NCI-H2196 treated with DMSO at 0.1 percent for 48 hours (cell line): Measurements from ENCODE around the gene SAFB2.

Source experiments
- DNase-seq: peaks from one replicate; lab custom pipeline; 2025; ENCODE audit not compliant: unreplicated experiment; lab: John Stamatoyannopoulos, UW

Gene SAFB2

DNA sequence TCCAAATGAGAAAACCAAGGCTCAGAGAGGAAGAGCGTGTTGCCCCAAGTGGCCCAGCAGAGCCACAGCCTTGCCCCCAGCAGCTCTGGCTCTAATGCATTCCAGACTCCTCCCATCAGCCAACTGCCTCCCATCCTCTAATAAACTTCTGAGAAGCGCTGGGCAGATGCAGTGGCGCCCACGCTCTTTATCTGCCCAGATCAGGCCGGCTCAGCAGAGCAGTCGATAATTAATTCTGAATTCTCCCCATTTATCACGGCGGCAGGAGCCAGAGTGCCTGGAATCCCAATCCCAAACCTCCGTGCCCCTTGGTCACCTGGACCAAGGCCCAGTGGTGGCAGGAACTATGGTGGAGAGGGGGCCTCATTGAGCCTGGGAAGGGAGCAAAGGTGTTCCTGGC is 68.7 kb downstream of the SAFB2 start:
- no peak for DNase-seq

GRCh38 chr19:5547881-5548280 is 74.7 kb downstream of the SAFB2 start:
- DNase-seq = no peak

DNA sequence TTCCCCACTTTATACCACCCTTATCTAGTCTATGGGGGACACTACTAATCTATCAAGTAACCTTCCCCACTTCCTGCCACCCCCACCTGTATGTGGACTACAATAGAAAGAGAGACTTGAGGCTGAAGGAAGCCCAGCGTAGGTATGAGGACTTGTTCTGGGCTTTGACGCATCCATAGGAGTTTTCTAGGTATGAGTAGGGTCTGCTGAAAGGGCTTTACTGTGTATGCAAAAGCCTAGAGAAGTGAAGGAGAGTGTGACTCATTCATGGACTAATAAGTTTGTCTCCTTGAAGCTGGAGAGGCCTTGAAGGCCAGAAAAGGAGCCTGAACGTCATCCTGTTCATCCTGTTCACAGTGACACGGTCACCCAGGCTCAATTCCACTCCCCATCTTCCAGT is 76.6 kb downstream of the SAFB2 start:
- no peak for DNase-seq

GRCh38 chr19:5545051-5545450 is 77.5 kb downstream of the SAFB2 start:
- DNase-seq = no peak

DNA sequence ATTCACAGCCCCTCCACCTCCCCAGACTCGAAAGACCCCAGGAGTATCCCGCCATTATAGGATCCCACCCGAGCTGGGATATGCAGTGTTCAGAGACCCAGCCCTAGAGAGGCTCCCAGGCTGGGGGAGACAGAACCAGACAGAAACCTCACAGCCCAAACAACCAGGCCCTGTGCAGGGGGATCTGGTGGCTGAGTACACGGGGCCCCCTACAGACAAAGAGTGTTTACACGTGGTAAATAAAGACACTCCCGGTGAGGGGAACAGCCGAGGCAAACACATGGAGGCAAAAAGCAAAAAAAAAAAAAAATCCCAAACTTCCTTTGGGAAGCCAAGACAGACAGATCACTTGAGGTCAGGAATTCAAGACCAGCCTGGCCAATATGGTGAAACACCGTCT is 79.9 kb downstream of the SAFB2 start:
- no peak for DNase-seq

DNA sequence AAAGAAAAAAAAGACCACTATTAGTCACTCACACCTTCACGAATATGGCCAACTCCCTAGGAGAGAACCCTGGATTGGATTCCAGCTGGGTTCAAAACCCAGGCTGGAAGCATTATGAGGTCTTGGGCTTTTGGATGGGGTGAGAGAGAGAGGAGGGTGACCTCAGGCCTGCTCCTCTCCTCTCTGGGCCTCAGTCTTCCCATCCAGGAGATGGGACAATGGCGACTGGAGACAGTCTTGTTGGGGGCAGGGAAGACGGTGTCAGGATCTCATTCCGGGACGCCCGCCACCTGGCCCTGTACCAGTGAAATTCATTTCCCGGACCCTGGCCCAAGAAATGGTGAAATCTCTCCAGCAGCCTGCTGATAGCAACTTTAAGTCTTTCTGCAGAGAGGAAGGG is 81.1 kb downstream of the SAFB2 start:
- DNase-seq = no peak

GRCh38 chr19:5540208-5540607 is 82.4 kb downstream of the SAFB2 start:
- no peak for DNase-seq

GRCh38 chr19:5537870-5538269 is 84.7 kb downstream of the SAFB2 start:
- no peak for DNase-seq
